Measurements from ENCODE around the gene ELP1. TPM values are rescaled to one million over a fixed set of nuclear protein-coding genes. Genes with fewer than 3 reads are reported as not detected.

ELP1 gene
- total and polyA plus RNA-seq, 12 donors = 11.7 to 31.7 (median 23.7) TPM

DNA sequence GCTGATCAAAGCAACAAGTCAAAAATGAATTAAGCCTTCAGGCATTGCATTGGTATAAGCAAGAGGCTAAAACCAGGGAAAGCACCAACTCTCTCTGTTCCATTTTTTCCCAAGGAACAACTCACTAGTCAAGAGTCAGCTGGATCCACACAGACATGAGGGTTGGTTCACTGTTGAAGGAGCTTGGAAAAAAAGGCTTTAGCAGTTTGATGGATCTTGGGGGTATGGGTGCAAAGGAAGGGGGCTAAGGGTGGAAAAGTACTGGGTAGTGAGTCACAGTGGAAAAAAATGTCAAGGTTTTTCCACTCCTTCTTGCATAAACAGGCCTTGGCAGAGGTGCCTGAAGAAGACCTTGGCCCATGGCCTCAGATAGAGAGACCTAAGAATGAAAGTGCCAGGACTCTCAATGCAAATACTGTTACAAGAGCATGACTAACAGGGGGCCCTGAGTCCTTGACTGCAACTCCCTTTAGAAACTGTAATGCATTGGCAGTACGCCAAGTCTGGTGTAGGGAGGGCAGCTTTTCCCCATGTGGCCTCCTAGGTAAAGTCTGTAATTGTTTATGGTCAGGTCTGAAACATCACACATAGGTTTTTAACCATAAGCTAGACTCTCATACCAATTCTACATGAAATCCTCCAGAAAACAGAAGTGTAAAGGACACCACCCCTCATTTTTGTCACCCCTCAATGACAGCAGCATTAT, 48.1 kb downstream of the ELP1 start:
- H3K9me3 ChIP-seq = peaks cover 0 to 8% (median 0%) of the 10 kb centered on the region in 11 donors
- peaks cover 0 to 19% (median 4%) of the 10 kb centered on the region in 9 donors for H3K4me1 ChIP-seq
- WGBS, 2 donors = 46 to 60% methylated on average over 1 of the region's 1 CpG
- TF ChIP-seq, protein P1, sequence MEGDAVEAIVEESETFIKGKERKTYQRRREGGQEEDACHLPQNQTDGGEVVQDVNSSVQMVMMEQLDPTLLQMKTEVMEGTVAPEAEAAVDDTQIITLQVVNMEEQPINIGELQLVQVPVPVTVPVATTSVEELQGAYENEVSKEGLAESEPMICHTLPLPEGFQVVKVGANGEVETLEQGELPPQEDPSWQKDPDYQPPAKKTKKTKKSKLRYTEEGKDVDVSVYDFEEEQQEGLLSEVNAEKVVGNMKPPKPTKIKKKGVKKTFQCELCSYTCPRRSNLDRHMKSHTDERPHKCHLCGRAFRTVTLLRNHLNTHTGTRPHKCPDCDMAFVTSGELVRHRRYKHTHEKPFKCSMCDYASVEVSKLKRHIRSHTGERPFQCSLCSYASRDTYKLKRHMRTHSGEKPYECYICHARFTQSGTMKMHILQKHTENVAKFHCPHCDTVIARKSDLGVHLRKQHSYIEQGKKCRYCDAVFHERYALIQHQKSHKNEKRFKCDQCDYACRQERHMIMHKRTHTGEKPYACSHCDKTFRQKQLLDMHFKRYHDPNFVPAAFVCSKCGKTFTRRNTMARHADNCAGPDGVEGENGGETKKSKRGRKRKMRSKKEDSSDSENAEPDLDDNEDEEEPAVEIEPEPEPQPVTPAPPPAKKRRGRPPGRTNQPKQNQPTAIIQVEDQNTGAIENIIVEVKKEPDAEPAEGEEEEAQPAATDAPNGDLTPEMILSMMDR (IDR thresholded peaks at IDR 0.05) = no peak
- peak in 6 of 8 donors; percentile 28 to 69 (median 58) for ATAC-seq
- no peak overlapping the region for H3K27ac ChIP-seq
- H3K4me3 ChIP-seq = no peak overlapping the region
- intact Hi-C loops (cut with DNase I) = loop anchor here in 2 of 10 donors (10.0 kb wide), 2 partner anchors 69 to 439 kb away; partner anchors contain the start of gene EPB41L4B (in 1 of the 2)
- peaks cover 0 to 100% (median 24%) of the 10 kb centered on the region in 9 donors for H3K36me3 ChIP-seq
- no peaks in the 10 kb centered on the region for H3K27me3 ChIP-seq
- DNase-seq = peak in 1 of 2 donors; percentile 20

DNA sequence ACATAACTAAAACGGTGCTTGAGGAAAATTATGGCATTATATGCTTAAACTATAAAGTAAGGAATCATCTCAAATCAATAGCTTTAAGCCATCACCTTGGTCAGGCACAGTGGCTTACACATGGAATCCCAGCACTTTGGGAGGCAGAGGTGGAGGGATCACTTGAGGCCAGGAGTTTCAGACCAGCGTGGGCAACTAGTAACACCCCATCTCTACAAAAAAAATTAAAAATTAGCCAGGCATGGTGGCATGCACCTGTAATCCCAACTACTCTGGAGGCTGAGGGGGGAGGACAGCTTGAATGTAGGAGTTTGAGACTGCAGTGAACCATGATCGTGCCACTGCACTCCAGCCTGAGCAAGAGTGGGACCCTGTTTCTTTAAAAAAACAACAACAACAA, 49.2 kb downstream of the ELP1 start:
- no peak for DNase-seq
- Histone ChIP-seq H3K27ac (no peak overlapping the region), H3K4me1 (peaks cover 0 to 17% (median 4%) of the 10 kb centered on the region in 9 donors), H3K27me3 (no peaks in the 10 kb centered on the region), H3K36me3 (peaks cover 0 to 100% (median 28%) of the 10 kb centered on the region in 9 donors), H3K4me3 (no peak overlapping the region), H3K9me3 (peaks cover 0 to 8% (median 0%) of the 10 kb centered on the region in 11 donors)
- ATAC-seq = no peak
- TF ChIP-seq, protein P1 (IDR thresholded peaks at IDR 0.05) = no peak
- 91% methylated on average over 3 of the region's 3 CpGs for WGBS, 2 donors
- intact Hi-C loops (cut with DNase I) = loop anchor here in 2 of 10 donors (10.0 kb wide), 2 partner anchors 70 to 440 kb away; partner anchors contain the start of gene EPB41L4B (in 1 of the 2)

DNA sequence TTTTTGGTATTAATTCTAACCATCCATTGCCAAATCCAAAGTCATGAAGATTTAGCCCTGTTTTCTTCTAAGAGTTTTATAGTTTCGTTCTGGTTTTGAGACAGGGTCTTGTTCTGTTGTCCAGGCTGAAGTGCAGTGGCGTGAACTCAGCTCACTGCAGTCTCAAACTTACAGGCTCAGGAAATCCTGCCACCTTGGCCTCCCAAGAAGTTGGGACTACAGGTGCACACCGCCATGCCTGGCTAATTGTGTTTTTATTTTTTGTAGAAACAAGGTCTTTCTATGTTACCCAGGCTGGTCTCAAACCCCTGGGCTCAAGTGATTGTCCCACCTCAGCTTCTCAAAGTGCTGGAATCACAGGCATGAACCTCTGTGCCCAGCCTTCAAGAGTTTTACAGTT, 50.8 kb downstream of the ELP1 start:
- TF ChIP-seq, protein P1 (IDR thresholded peaks at IDR 0.05) = no peak
- Histone ChIP-seq H3K9me3 (peaks cover 0 to 8% (median 0%) of the 10 kb centered on the region in 11 donors), H3K4me1 (peaks cover 0 to 4% (median 0%) of the 10 kb centered on the region in 9 donors), H3K36me3 (peaks cover 0 to 100% (median 41%) of the 10 kb centered on the region in 9 donors), H3K4me3 (no peak overlapping the region), H3K27ac (no peak overlapping the region), H3K27me3 (no peaks in the 10 kb centered on the region)
- WGBS, 2 donors = 97 to 99% methylated on average over 3 of the region's 3 CpGs
- ATAC-seq (no peak), DNase-seq (no peak)
- intact Hi-C loops (cut with DNase I) = loop anchor here in 2 of 10 donors (10.0 kb wide), 2 partner anchors 72 to 442 kb away; partner anchors contain the start of gene EPB41L4B (in 1 of the 2)

DNA sequence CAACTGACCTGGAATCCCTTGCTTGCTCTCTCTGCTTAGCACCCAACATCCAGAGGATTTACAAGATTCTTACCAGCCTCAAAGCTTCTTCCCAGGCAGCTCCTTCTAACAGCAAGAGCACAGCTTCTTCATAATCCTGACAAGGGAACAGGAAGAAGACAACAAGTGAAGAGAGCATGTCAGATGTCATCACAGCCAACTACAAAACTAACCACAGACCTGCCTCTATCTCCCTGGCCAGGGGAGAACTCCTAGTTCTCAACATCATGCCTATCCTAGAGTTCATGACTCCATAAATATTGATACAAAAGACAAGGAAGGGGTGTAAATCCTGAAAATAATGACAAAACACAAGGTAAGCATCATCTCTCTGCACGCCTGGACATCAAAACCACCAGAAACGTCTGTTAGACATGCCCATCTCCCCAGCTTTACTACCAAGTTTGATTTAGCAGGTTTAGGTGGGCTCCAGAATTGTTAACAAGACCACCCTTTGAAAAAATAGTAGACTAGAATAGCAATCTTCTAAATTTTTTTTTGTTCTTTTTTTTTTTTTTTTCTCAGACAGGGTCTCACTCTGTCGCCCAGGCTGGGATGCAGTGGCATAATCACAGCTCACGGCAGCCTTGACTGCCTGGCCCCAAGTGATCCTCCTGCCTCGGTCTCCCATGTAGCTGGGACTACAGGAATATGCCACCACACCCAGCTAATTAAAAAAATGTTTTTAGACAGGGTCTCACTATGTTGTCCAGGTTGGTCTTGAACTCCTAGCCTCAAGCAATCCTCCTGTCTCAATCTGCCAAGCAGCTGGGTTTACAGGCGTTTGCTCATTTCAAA, 51.7 kb downstream of the ELP1 start:
- Histone ChIP-seq H3K4me1 (peaks cover 0 to 4% (median 0%) of the 10 kb centered on the region in 9 donors), H3K27me3 (no peaks in the 10 kb centered on the region), H3K4me3 (no peak overlapping the region), H3K36me3 (peaks cover 0 to 100% (median 43%) of the 10 kb centered on the region in 9 donors), H3K27ac (no peak overlapping the region), H3K9me3 (peaks cover 0 to 8% (median 0%) of the 10 kb centered on the region in 11 donors)
- TF ChIP-seq, protein P1 (IDR thresholded peaks at IDR 0.05) = no peak
- DNase-seq (no peak), ATAC-seq (no peak)
- intact Hi-C loops (cut with DNase I) = loop anchor here in 2 of 10 donors (10.0 kb wide), 2 partner anchors 73 to 443 kb away; partner anchors contain the start of gene EPB41L4B (in 1 of the 2)
- WGBS, 2 donors = 96 to 97% methylated on average over 6 of the region's 6 CpGs
